Uterus (tissue), 2 donors: ENCODE data around the gene SPAG4.

Experiments used
- POLR2A ChIP-seq, 2 donors: fragments of 450-650 bp; IDR thresholded peaks; one replicate each; pipeline ENCODE4 v1.6.1; 2016; ENCODE audit warnings: antibody characterized with exemption in 2 of 2, mild to moderate bottlenecking in 1 of 2, moderate library complexity in 1 of 2
- TF ChIP-seq, protein P1 (sequence below), 4 experiments: fragments of 200-600 bp in 2 of 4; fragments of 450-650 bp in 2 of 4; sonication (generic) in 2 of 4; IDR thresholded peaks; one replicate each; pipeline ENCODE4 v1.5.1; 2016 to 2019; ENCODE audit warnings: antibody characterized with exemption in 4 of 4, mild to moderate bottlenecking in 2 of 4, moderate library complexity in 1 of 4

DNA sequence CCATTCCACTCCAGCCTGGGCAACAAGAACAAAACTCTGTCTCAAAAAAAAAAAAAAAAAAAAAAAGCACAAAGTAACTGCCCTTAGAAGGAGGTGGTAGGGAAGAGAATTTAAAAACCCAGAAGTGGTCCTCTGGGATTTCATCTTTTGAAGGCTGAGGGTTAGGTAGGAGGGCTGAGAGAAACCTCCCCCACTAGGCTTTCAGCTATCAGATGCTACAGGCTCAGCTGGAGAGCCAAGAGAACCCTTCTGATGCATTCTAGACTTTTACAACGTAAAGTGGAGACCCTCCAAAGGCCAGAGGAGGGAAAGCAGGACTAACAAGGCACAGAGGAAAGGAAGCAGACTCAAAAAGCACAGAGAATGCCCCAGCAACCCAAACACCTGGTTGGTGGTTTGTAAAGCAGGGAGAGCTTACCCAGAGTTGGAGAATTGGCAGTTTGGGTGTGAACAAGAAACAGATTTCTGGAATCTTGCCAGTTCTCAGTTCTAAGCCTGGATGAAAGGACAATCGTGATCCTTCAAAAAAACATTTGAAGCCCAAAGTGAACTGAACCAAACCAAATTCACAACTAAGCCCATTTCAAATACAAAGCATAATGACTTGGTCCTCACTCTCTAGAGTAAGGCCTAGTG is 23.2 kb upstream of the SPAG4 start:
- TF ChIP-seq, protein P1, sequence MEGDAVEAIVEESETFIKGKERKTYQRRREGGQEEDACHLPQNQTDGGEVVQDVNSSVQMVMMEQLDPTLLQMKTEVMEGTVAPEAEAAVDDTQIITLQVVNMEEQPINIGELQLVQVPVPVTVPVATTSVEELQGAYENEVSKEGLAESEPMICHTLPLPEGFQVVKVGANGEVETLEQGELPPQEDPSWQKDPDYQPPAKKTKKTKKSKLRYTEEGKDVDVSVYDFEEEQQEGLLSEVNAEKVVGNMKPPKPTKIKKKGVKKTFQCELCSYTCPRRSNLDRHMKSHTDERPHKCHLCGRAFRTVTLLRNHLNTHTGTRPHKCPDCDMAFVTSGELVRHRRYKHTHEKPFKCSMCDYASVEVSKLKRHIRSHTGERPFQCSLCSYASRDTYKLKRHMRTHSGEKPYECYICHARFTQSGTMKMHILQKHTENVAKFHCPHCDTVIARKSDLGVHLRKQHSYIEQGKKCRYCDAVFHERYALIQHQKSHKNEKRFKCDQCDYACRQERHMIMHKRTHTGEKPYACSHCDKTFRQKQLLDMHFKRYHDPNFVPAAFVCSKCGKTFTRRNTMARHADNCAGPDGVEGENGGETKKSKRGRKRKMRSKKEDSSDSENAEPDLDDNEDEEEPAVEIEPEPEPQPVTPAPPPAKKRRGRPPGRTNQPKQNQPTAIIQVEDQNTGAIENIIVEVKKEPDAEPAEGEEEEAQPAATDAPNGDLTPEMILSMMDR (IDR thresholded peaks at IDR 0.05) = no peak
- TF ChIP-seq POLR2A (IDR thresholded peaks at IDR 0.05) = no peak
